IMR-90 (cell line): ENCODE results near the gene GDPD5. TPM values are rescaled to one million over a fixed set of nuclear protein-coding genes. Genes with fewer than 3 reads are reported as not detected.

Source experiments
- ATAC-seq: fragments of 200-7000 bp; cut with Tn5 transposase; 2 replicates; pipeline ENCODE4 v1.9.1; 2020; ENCODE audit warnings: low read depth, mild to moderate bottlenecking, moderate library complexity
- BruUV-seq: library from RNA; stranded (reverse); fragments of 400-500 nt; replicated peaks from 2 replicates; lab custom pipeline; 2021; lab: Mats Ljungman, UMichigan
- CTCF ChIA-PET: fragments of 300-600 bp; formaldehyde crosslinking; extraction: SDS; loops from one replicate; lab custom pipeline; 2021; ENCODE audit warnings: antibody characterized with exemption; lab: Yijun Ruan, JAX
- POLR2A ChIA-PET: fragments of 300-600 bp; sonication (Branson Sonifier 250); formaldehyde crosslinking; loops from one replicate; lab custom pipeline; 2022; ENCODE audit warnings: antibody characterized with exemption; ENCODE audit not compliant: unreplicated experiment; lab: Charles Lee
- DNase-seq: peaks from one replicate; pipeline ENCODE4 v3.0.0; 2013
- H2AFZ ChIP-seq: replicated peaks from 2 replicates; pipeline ENCODE3; 2013; ENCODE audit warnings: low read length, mild to moderate bottlenecking; ENCODE audit not compliant: poor library complexity
- H2AK5ac ChIP-seq: 2 replicates; pipeline ENCODE4 v1.6.1; 2013; ENCODE audit warnings: low read depth, low read length, inconsistent platforms
- H2AK9ac ChIP-seq: replicated peaks from 2 replicates; pipeline ENCODE3; 2013; ENCODE audit warnings: mild to moderate bottlenecking, low read depth, low read length, moderate library complexity; ENCODE audit not compliant: poor library complexity
- H2BK120ac ChIP-seq: 2 replicates; pipeline ENCODE4 v1.6.1; 2013; ENCODE audit warnings: low read depth, low read length, inconsistent platforms
- H2BK15ac ChIP-seq: 3 replicates; pipeline ENCODE4 v1.6.1; 2013; ENCODE audit warnings: low read depth, low read length, inconsistent platforms
- H2BK20ac ChIP-seq: 2 replicates; pipeline ENCODE4 v1.6.1; 2013; ENCODE audit warnings: low read depth, mild to moderate bottlenecking, inconsistent platforms, low read length, moderate library complexity
- H2BK5ac ChIP-seq: 2 replicates; pipeline ENCODE4 v1.6.1; 2013; ENCODE audit warnings: mild to moderate bottlenecking, low read depth, low read length, inconsistent platforms; ENCODE audit not compliant: poor library complexity, severe bottlenecking
- H3K14ac ChIP-seq: replicated peaks from 2 replicates; pipeline ENCODE4 v1.6.1; 2013; ENCODE audit warnings: low read depth, low read length, inconsistent platforms
- H3K18ac ChIP-seq: 2 replicates; pipeline ENCODE4 v1.6.1; 2013; ENCODE audit warnings: low read depth, low read length, control low read depth
- H3K23ac ChIP-seq: 2 replicates; pipeline ENCODE4 v1.6.1; 2013; ENCODE audit warnings: low read depth, low read length, inconsistent platforms
- H3K27ac ChIP-seq: 2 replicates; pipeline ENCODE4 v1.5.1; 2013; ENCODE audit warnings: mild to moderate bottlenecking, control low read depth, low read length; ENCODE audit not compliant: insufficient read depth
- H3K27me3 ChIP-seq: 2 replicates; pipeline ENCODE4 v1.6.1; 2013; ENCODE audit warnings: low read length; ENCODE audit not compliant: control insufficient read depth, insufficient read depth
- H3K36me3 ChIP-seq: 2 replicates; pipeline ENCODE4 v1.6.1; 2013; ENCODE audit warnings: low read length, mixed read lengths; ENCODE audit not compliant: control insufficient read depth, insufficient read depth
- H3K4ac ChIP-seq: 2 replicates; pipeline ENCODE4 v1.6.1; 2013; ENCODE audit warnings: low read depth, low read length, inconsistent platforms
- H3K4me1 ChIP-seq: 2 replicates; pipeline ENCODE4 v1.6.1; 2013; ENCODE audit warnings: low read length, mixed read lengths; ENCODE audit not compliant: control insufficient read depth, insufficient read depth
- H3K4me2 ChIP-seq: 2 replicates; pipeline ENCODE4 v1.6.1; 2013; ENCODE audit warnings: low read depth, mild to moderate bottlenecking, control low read depth, low read length, moderate library complexity
- H3K4me3 ChIP-seq: 2 replicates; pipeline ENCODE4 v1.5.1; 2013; ENCODE audit warnings: low read depth, mild to moderate bottlenecking, control low read depth, low read length, moderate library complexity; ENCODE audit not compliant: insufficient read depth
- H3K56ac ChIP-seq: 2 replicates; pipeline ENCODE4 v1.6.1; 2013; ENCODE audit warnings: low read length, inconsistent platforms; ENCODE audit not compliant: insufficient read depth; ENCODE audit errors: extremely low read depth
- H3K79me1 ChIP-seq, 2 experiments: 2 replicates each; pipeline ENCODE4 v1.6.1; 2013; ENCODE audit warnings: low read length in 2 of 2, inconsistent platforms in 1 of 2, low read depth in 1 of 2
- H3K9ac ChIP-seq: 2 replicates; pipeline ENCODE4 v1.6.1; 2013; ENCODE audit warnings: low read depth, low read length, control low read depth
- H3K9me1 ChIP-seq: 2 replicates; pipeline ENCODE4 v1.6.1; 2013; ENCODE audit warnings: low read length, inconsistent platforms; ENCODE audit not compliant: insufficient read depth
- H3K9me3 ChIP-seq: 2 replicates; pipeline ENCODE4 v1.6.1; 2013; ENCODE audit warnings: low read length; ENCODE audit not compliant: control insufficient read depth, insufficient read depth
- H4K20me1 ChIP-seq: 2 replicates; pipeline ENCODE4 v1.6.1; 2013; ENCODE audit warnings: low read length, inconsistent platforms; ENCODE audit not compliant: insufficient read depth
- H4K5ac ChIP-seq: 2 replicates; pipeline ENCODE4 v1.6.1; 2013; ENCODE audit warnings: mild to moderate bottlenecking, low read depth, low read length, control low read depth
- H4K8ac ChIP-seq, 2 experiments: 2 replicates each; pipeline ENCODE4 v1.6.1; 2013; ENCODE audit warnings: low read depth in 2 of 2, low read length in 2 of 2, control low read depth in 1 of 2, inconsistent platforms in 1 of 2
- H4K91ac ChIP-seq: 2 replicates; pipeline ENCODE4 v1.6.1; 2013; ENCODE audit warnings: low read depth, low read length, inconsistent platforms; ENCODE audit not compliant: insufficient read depth
- BHLHE40 ChIP-seq: fragments of 150-350 bp; IDR thresholded peaks from 2 replicates; pipeline ENCODE4 v1.6.1; 2016; ENCODE audit warnings: mild to moderate bottlenecking, low read depth, low read length
- CEBPB ChIP-seq: IDR thresholded peaks from 2 replicates; pipeline ENCODE4 v1.6.1; 2012; ENCODE audit warnings: low read depth, low read length, improper control_type of control experiment
- CHD1 ChIP-seq: IDR thresholded peaks from 2 replicates; pipeline ENCODE4 v1.6.1; 2012; ENCODE audit warnings: low read depth, low read length, improper control_type of control experiment
- CTCF ChIP-seq: conservative IDR thresholded peaks from 2 replicates; pipeline ENCODE4 v1.5.1; 2012; ENCODE audit warnings: mild to moderate bottlenecking, low read depth, low read length, improper control_type of control experiment
- ELK1 ChIP-seq: fragments of 150-350 bp; IDR thresholded peaks from 2 replicates; pipeline ENCODE4 v1.6.1; 2016; ENCODE audit warnings: low read depth, mild to moderate bottlenecking, low read length, moderate library complexity, borderline replicate concordance
- FOS ChIP-seq: fragments of 150-350 bp; IDR thresholded peaks from 2 replicates; pipeline ENCODE4 v1.6.1; 2016; ENCODE audit warnings: low read depth, low read length
- MAFK ChIP-seq: IDR thresholded peaks from 2 replicates; pipeline ENCODE4 v1.6.1; 2012; ENCODE audit warnings: low read depth, low read length, improper control_type of control experiment
- MAZ ChIP-seq: IDR thresholded peaks from 2 replicates; pipeline ENCODE4 v1.6.1; 2012; ENCODE audit warnings: low read depth, mild to moderate bottlenecking, low read length, improper control_type of control experiment, moderate library complexity, borderline replicate concordance
- MXI1 ChIP-seq: IDR thresholded peaks from 2 replicates; pipeline ENCODE4 v1.6.1; 2012; ENCODE audit warnings: low read depth, mild to moderate bottlenecking, low read length, moderate library complexity, borderline replicate concordance
- NFE2L2 ChIP-seq: fragments of 150-350 bp; IDR thresholded peaks from 2 replicates; pipeline ENCODE4 v1.6.1; 2016; ENCODE audit warnings: low read depth, mild to moderate bottlenecking, low read length
- POLR2A ChIP-seq: IDR thresholded peaks from 2 replicates; pipeline ENCODE4 v1.6.1; 2012; ENCODE audit warnings: mild to moderate bottlenecking, low read depth, low read length
- RAD21 ChIP-seq: IDR thresholded peaks from 2 replicates; pipeline ENCODE4 v1.6.1; 2012; ENCODE audit warnings: low read length, improper control_type of control experiment
- RCOR1 ChIP-seq: IDR thresholded peaks from 2 replicates; pipeline ENCODE4 v1.6.1; 2012; ENCODE audit warnings: mild to moderate bottlenecking, low read length, improper control_type of control experiment; ENCODE audit not compliant: insufficient replicate concordance
- RFX5 ChIP-seq: IDR thresholded peaks from 2 replicates; pipeline ENCODE4 v1.8.0; 2012; ENCODE audit warnings: low read depth, mild to moderate bottlenecking, low read length, moderate library complexity
- SMC3 ChIP-seq: fragments of 150-350 bp; IDR thresholded peaks from 2 replicates; pipeline ENCODE4 v1.6.1; 2016; ENCODE audit warnings: low read depth, mild to moderate bottlenecking, antibody characterized with exemption, low read length, moderate library complexity
- WGBS, 2 experiments: methylation state at CpG; one replicate each; pipeline versions ENCODE4 v1.1.5 to v1.1.7; 2013; ENCODE audit warnings: missing lambda C conversion rate in 2 of 2; ENCODE audit not compliant: insufficient read length in 1 of 2; ENCODE audit errors: extremely low coverage in 2 of 2; 5-methylcytosine and 5-hydroxymethylcytosine counted together
- dilution Hi-C: fragments of 300-500 bp; cut with HindIII; formaldehyde crosslinking; loops from one replicate; pipeline ENCODE4 v1.14.3; 2018; ENCODE audit warnings: low sequenced_read_pairs; ENCODE audit not compliant: unreplicated experiment
- in situ Hi-C: fragments of 300-500 bp; cut with MboI; formaldehyde crosslinking; loops from 3 replicates; pipeline ENCODE4 v1.14.3; 2019; ENCODE audit warnings: low sequenced_read_pairs, inconsistent platforms, mixed read lengths
- intact Hi-C: fragments of 100-400 bp; cut with micrococcal nuclease; formaldehyde crosslinking; loops from 2 replicates; pipeline ENCODE4 v1.10.0; 2022
- polyA plus RNA-seq, 3 experiments: library from polyadenylated mRNA; depleted of rRNA; stranded (reverse); fragments of >200 nt; gene quantifications; 2 replicates each; pipeline ENCODE4 v1.2.3, GENCODE V29; 2012; ENCODE audit warnings: low replicate concordance in 1 of 3
- total RNA-seq: library from RNA; depleted of rRNA; stranded (reverse); fragments of >200 nt; gene quantifications from 2 replicates; pipeline ENCODE4 v1.2.3, GENCODE V29; 2012
- TF ChIP-seq, protein P1 (sequence below): fragments of 150-350 bp; IDR thresholded peaks from 2 replicates; pipeline ENCODE4 v1.6.1; 2017; ENCODE audit warnings: mild to moderate bottlenecking, antibody characterized with exemption, low read length, low read depth

Gene GDPD5
- total and polyA plus RNA-seq, 2 of the 4 experiments (the other 2 are of a cell fraction) = 2.0 to 7.9 TPM

- Histone ChIP-seq H2AK5ac (no peak overlapping the region), H3K23ac (peak overlapping the region; percentile 52; the same call in 1 of the 2 replicates), H3K14ac (no peak overlapping the region; the same call in 1 of the 2 replicates), H3K9ac (no peak overlapping the region), H3K27ac (no peak overlapping the region), H3K27me3 (no peaks in the 10 kb centered on the region), H3K4me3 (no peak overlapping the region), H2AK9ac (no peak overlapping the region), H3K56ac (no peak overlapping the region), H3K18ac (no peak overlapping the region), H3K79me1 (no peaks in the 10 kb centered on the region; a peak in 1 of 4 replicates), H4K5ac (no peak overlapping the region), H4K91ac (no peak overlapping the region), H4K20me1 (no peaks in the 10 kb centered on the region), H4K8ac (no peak overlapping the region), H3K36me3 (no peaks in the 10 kb centered on the region), H2BK5ac (no peak overlapping the region), H3K4me1 (peaks cover 26% of the 10 kb centered on the region), H3K9me3 (no peaks in the 10 kb centered on the region), H3K4me2 (no peak overlapping the region), H2AFZ (no peak overlapping the region), H2BK120ac (0 out of 2 replicates have a peak overlapping the region, but pooled peaks have one; percentile 3), H2BK15ac (no peak overlapping the region), H2BK20ac (peak overlapping the region; percentile 31; the same call in 1 of the 2 replicates), H3K9me1 (peaks cover 22% of the 10 kb centered on the region), H3K4ac (no peak overlapping the region)
- ChIA-PET CTCF (no interaction called here), POLR2A (no interaction called here)
- WGBS, 2 experiments = 100% methylated on average over 1 of the region's 6 CpGs; no CpG with 5 or more reads in 1 of the 2 experiments
- in situ Hi-C loops (no loop called here), intact Hi-C loops (no loop called here), dilution Hi-C loops (no loop called here)
- DNase-seq (no peak), ATAC-seq (no peak)
- TF ChIP-seq POLR2A (no peak), FOS (no peak), MAFK (no peak), BHLHE40 (no peak), SMC3 (no peak), CEBPB (no peak), RAD21 (no peak), NFE2L2 (no peak), ELK1 (no peak), MXI1 (no peak), MAZ (no peak), CHD1 (no peak), RCOR1 (no peak), CTCF (no peak), RFX5 (no peak)
- TF ChIP-seq, protein P1, sequence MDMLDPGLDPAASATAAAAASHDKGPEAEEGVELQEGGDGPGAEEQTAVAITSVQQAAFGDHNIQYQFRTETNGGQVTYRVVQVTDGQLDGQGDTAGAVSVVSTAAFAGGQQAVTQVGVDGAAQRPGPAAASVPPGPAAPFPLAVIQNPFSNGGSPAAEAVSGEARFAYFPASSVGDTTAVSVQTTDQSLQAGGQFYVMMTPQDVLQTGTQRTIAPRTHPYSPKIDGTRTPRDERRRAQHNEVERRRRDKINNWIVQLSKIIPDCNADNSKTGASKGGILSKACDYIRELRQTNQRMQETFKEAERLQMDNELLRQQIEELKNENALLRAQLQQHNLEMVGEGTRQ = no peak
- BruUV-seq = no TSS peak
Measured at GRCh38 chr11:75473684-75474083, 52.1 kb downstream of the GDPD5 start.
